GM21576 (cell line): ENCODE measurements around the gene PTPRD.

ENCODE experiments used
- ATAC-seq: cut with Tn5 transposase; IDR thresholded peaks from one replicate; pipeline ENCODE4 v1.9.1; 2021; ENCODE audit warnings: mild to moderate bottlenecking, moderate library complexity; ENCODE audit not compliant: unreplicated experiment

PTPRD gene

DNA sequence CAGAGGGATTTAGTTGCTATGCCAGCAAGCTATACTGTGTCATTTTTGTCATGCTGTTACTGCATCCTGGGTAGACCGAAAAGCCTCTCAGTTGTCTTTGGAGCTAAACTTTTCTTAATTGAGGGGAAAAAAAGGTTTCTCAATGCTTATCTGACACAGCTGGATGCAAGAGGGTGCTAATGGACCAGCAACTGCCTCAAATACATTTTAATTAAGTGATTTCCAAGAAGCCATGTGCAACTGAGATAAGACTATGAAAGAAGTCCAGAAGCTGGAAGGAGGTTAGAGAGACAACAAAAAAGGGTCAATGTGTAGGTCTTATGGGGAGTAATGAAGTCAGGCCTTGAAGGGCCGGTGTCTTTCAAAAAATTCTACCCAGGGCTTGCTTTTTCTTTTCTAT, 2347.5 kb downstream of the PTPRD start:
- ATAC-seq: no peak
